Measurements from ENCODE around the gene IGSF6. TPM values are rescaled to one million over a fixed set of nuclear protein-coding genes. Genes with fewer than 3 reads are reported as not detected.

The IGSF6 gene
- total RNA-seq, 1 experiment from 2014 or later, result 0.23 TPM

DNA sequence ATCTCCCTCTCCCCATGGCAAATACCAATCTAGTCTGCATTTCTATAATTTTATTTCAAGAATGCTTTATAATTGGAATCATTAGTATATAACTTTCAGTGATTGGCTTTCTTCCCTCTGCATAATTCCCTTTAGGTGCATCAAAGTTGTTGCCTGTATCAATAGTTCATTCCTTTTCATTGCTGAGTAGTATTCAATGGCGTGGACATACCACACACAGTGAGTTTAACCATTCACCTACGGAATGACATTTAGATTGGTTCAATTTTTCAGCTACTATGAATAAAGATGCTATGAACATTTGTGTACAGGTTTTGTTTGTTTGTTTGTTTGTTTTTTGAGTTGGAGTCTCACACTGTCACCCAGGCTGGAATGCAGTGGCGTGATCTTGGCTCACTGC, 21.1 kb upstream of the IGSF6 start:
- H3K4me3 ChIP-seq (ENCODE audit: low read depth in 2 of 2, low read length in 2 of 2), result no peak overlapping the region

DNA sequence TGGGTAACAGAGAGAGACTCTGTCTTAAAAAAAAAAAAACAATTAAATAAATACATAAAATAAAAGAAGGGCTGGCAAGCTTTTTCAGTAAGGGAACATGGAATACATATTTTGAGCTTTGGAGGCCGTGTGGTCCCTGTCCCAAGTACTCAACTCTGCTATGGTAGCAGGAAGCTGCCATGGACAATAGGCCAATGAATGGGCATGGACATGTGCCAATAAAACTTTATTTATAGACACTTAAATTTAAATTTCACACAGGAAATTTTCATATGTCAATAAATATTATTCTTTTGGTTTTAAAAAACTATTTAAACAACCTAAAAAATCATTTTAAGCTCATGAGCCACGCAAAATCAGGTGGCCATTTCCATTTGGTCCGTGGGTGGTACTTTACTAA, 15.2 kb upstream of the IGSF6 start:
- ATAC-seq, result no peak
- in situ Hi-C loops (cut with HindIII; ENCODE audit: low pct_unique_long_range_greater_than_20kb, low sequenced_read_pairs), result no loop called here

More for the DNA sequence above, 21.1 kb upstream of the IGSF6 start:
- Histone ChIP-seq H3K36me3 (ENCODE audit: control insufficient read depth, insufficient read depth, low read length) (no peaks in the 10 kb centered on the region), H3K27me3 (ENCODE audit: control insufficient read depth, insufficient read depth, low read length) (peaks cover 3% of the 10 kb centered on the region), H3K27ac (ENCODE audit: low read length) (no peak overlapping the region), H3K9me3 (ENCODE audit: control insufficient read depth, insufficient read depth, low read depth, low read length) (no peaks in the 10 kb centered on the region), H3K4me1 (ENCODE audit: control insufficient read depth, insufficient read depth, low read length) (no peaks in the 10 kb centered on the region)
- intact Hi-C loops (cut with micrococcal nuclease; ENCODE audit: unreplicated experiment) (no loop called here), in situ Hi-C loops (cut with HindIII; ENCODE audit: low pct_unique_long_range_greater_than_20kb, low sequenced_read_pairs) (no loop called here)
- CTCF ChIA-PET, result no interaction called here
- TF ChIP-seq, protein P1, sequence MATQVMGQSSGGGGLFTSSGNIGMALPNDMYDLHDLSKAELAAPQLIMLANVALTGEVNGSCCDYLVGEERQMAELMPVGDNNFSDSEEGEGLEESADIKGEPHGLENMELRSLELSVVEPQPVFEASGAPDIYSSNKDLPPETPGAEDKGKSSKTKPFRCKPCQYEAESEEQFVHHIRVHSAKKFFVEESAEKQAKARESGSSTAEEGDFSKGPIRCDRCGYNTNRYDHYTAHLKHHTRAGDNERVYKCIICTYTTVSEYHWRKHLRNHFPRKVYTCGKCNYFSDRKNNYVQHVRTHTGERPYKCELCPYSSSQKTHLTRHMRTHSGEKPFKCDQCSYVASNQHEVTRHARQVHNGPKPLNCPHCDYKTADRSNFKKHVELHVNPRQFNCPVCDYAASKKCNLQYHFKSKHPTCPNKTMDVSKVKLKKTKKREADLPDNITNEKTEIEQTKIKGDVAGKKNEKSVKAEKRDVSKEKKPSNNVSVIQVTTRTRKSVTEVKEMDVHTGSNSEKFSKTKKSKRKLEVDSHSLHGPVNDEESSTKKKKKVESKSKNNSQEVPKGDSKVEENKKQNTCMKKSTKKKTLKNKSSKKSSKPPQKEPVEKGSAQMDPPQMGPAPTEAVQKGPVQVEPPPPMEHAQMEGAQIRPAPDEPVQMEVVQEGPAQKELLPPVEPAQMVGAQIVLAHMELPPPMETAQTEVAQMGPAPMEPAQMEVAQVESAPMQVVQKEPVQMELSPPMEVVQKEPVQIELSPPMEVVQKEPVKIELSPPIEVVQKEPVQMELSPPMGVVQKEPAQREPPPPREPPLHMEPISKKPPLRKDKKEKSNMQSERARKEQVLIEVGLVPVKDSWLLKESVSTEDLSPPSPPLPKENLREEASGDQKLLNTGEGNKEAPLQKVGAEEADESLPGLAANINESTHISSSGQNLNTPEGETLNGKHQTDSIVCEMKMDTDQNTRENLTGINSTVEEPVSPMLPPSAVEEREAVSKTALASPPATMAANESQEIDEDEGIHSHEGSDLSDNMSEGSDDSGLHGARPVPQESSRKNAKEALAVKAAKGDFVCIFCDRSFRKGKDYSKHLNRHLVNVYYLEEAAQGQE (IDR thresholded peaks at IDR 0.05; ENCODE audit: insufficient read depth in 1 of 2, low read depth in 2 of 2, low read length in 1 of 2), result no peak
- TF ChIP-seq, protein P2, sequence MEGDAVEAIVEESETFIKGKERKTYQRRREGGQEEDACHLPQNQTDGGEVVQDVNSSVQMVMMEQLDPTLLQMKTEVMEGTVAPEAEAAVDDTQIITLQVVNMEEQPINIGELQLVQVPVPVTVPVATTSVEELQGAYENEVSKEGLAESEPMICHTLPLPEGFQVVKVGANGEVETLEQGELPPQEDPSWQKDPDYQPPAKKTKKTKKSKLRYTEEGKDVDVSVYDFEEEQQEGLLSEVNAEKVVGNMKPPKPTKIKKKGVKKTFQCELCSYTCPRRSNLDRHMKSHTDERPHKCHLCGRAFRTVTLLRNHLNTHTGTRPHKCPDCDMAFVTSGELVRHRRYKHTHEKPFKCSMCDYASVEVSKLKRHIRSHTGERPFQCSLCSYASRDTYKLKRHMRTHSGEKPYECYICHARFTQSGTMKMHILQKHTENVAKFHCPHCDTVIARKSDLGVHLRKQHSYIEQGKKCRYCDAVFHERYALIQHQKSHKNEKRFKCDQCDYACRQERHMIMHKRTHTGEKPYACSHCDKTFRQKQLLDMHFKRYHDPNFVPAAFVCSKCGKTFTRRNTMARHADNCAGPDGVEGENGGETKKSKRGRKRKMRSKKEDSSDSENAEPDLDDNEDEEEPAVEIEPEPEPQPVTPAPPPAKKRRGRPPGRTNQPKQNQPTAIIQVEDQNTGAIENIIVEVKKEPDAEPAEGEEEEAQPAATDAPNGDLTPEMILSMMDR (IDR thresholded peaks at IDR 0.05), result no peak
- TF ChIP-seq SIN3A (IDR thresholded peaks at IDR 0.05; ENCODE audit: borderline replicate concordance, insufficient read depth, low read depth, low read length), result no peak
- no peak for TF ChIP-seq TCF7L2 (IDR thresholded peaks at IDR 0.05; ENCODE audit: low read depth, low read length)
- TF ChIP-seq POLR2AphosphoS5 (IDR thresholded peaks at IDR 0.05; ENCODE audit: low read depth, low read length), result no peak
- BruUV-seq (replicated peaks), result no TSS peak
- POLR2A ChIA-PET, result interaction anchor here (0.6 kb wide), 1 partner anchor 11 kb away, joined by 4 read pairs; no protein-coding TSS in a partner anchor
- ATAC-seq (no peak), DNase-seq (ENCODE audit: low read depth, low spot score) (no peak)

More for the DNA sequence above, 15.2 kb upstream of the IGSF6 start:
- H3K4me1 ChIP-seq (ENCODE audit: control insufficient read depth, insufficient read depth, low read length), result no peaks in the 10 kb centered on the region
- DNase-seq (ENCODE audit: low read depth, low spot score), result no peak
- no peak overlapping the region for H3K27ac ChIP-seq (ENCODE audit: low read length)
- H3K9me3 ChIP-seq (ENCODE audit: control insufficient read depth, insufficient read depth, low read depth, low read length), result no peaks in the 10 kb centered on the region
- H3K27me3 ChIP-seq (ENCODE audit: control insufficient read depth, insufficient read depth, low read length), result no peaks in the 10 kb centered on the region
- H3K36me3 ChIP-seq (ENCODE audit: control insufficient read depth, insufficient read depth, low read length), result no peaks in the 10 kb centered on the region
- intact Hi-C loops (cut with micrococcal nuclease; ENCODE audit: unreplicated experiment), result no loop called here
- CTCF ChIA-PET, result interaction anchor here (1.0 kb wide), 1 partner anchor 10 kb away, joined by 6 read pairs; no protein-coding TSS in a partner anchor
- POLR2A ChIA-PET, result interaction anchor here (0.6 kb wide), 1 partner anchor 18 kb away, joined by 6 read pairs; no protein-coding TSS in a partner anchor
- no TSS peak for BruUV-seq (replicated peaks)
- TF ChIP-seq TCF7L2 (IDR thresholded peaks at IDR 0.05; ENCODE audit: low read depth, low read length), result no peak
- TF ChIP-seq SIN3A (IDR thresholded peaks at IDR 0.05; ENCODE audit: borderline replicate concordance, insufficient read depth, low read depth, low read length), result no peak
- TF ChIP-seq, protein P1 (IDR thresholded peaks at IDR 0.05; ENCODE audit: insufficient read depth in 1 of 2, low read depth in 2 of 2, low read length in 1 of 2), result no peak
- TF ChIP-seq POLR2AphosphoS5 (IDR thresholded peaks at IDR 0.05; ENCODE audit: low read depth, low read length), result no peak
- TF ChIP-seq, protein P2 (IDR thresholded peaks at IDR 0.05), result no peak
- H3K4me3 ChIP-seq (ENCODE audit: low read depth in 2 of 2, low read length in 2 of 2), result no peak overlapping the region

Data from Panc1 (cell line).